CD4-positive, alpha-beta memory T cell (primary cell): ENCODE data around the gene KIF14. TPM values are rescaled to one million over a fixed set of nuclear protein-coding genes. Genes with fewer than 3 reads are reported as not detected.

Experiments
- CTCF ChIA-PET: fragments of 350-600 bp; sonication (Branson Sonifier 250); formaldehyde crosslinking; loops from one replicate; lab custom pipeline; 2021; ENCODE audit warnings: inconsistent platforms; ENCODE audit not compliant: partially characterized antibody; lab: Charles Lee
- POLR2A ChIA-PET: fragments of 350-600 bp; sonication (Branson Sonifier 250); formaldehyde crosslinking; loops from one replicate; lab custom pipeline; 2021; ENCODE audit not compliant: partially characterized antibody; lab: Charles Lee
- DNase-seq, 5 donors: peaks; one replicate each; pipeline versions ENCODE4 v3.0.0 to v3.0.0-alpha.2; 2020 to 2022; ENCODE audit warnings: mixed read lengths in 1 of 5
- H3K27ac ChIP-seq: one replicate; pipeline ENCODE4 v1.7.0; 2013; ENCODE audit warnings: low read depth, low read length
- H3K27me3 ChIP-seq: 2 replicates; pipeline ENCODE4 v1.7.0; 2013; ENCODE audit warnings: mild to moderate bottlenecking, low read length, moderate library complexity; ENCODE audit not compliant: insufficient read depth
- H3K36me3 ChIP-seq: 2 replicates; pipeline ENCODE4 v1.7.0; 2013; ENCODE audit warnings: mild to moderate bottlenecking, low read length, moderate library complexity; ENCODE audit not compliant: insufficient read depth
- H3K4me1 ChIP-seq: 2 replicates; pipeline ENCODE4 v1.7.0; 2013; ENCODE audit warnings: mild to moderate bottlenecking, low read length, moderate library complexity; ENCODE audit not compliant: insufficient read depth
- H3K4me3 ChIP-seq, 2 donors: one replicate each; pipeline ENCODE4 v1.7.0; 2013; ENCODE audit warnings: low read length in 2 of 2, mild to moderate bottlenecking in 1 of 2
- H3K9me3 ChIP-seq, 2 donors: one replicate each; pipeline ENCODE4 v1.7.0; 2013; ENCODE audit warnings: low read length in 2 of 2, control low read depth in 1 of 2; ENCODE audit not compliant: control insufficient read depth in 1 of 2
- H3K27ac Mint-ChIP-seq, 7 donors: one replicate each; pipeline ENCODE4 v1.8.0; 2020 to 2021; ENCODE audit warnings: mixed read lengths in 7 of 7, mild to moderate bottlenecking in 6 of 7, inconsistent platforms in 3 of 7, moderate library complexity in 3 of 7
- H3K27me3 Mint-ChIP-seq, 2 donors: one replicate each; pipeline ENCODE4 v1.8.0; 2020 to 2021; ENCODE audit warnings: mixed read lengths in 2 of 2
- H3K36me3 Mint-ChIP-seq, 2 donors: one replicate each; pipeline ENCODE4 v1.8.0; 2020 to 2021; ENCODE audit warnings: mixed read lengths in 2 of 2, inconsistent platforms in 1 of 2, mild to moderate bottlenecking in 1 of 2
- H3K4me1 Mint-ChIP-seq, 4 donors: one replicate each; pipeline ENCODE4 v1.8.0; 2020 to 2021; ENCODE audit warnings: mixed read lengths in 4 of 4, mild to moderate bottlenecking in 1 of 4
- H3K4me3 Mint-ChIP-seq, 8 donors: one replicate each; pipeline ENCODE4 v1.8.0; 2020 to 2021; ENCODE audit warnings: mixed read lengths in 8 of 8, mild to moderate bottlenecking in 7 of 8, moderate library complexity in 6 of 8, inconsistent platforms in 3 of 8
- H3K9me3 Mint-ChIP-seq, 8 donors: one replicate each; pipeline ENCODE4 v1.8.0; 2020 to 2021; ENCODE audit warnings: mixed read lengths in 8 of 8, mild to moderate bottlenecking in 5 of 8, inconsistent platforms in 3 of 8, moderate library complexity in 1 of 8
- intact Hi-C: fragments of 100-400 bp; cut with micrococcal nuclease; formaldehyde crosslinking; loops from one replicate; pipeline ENCODE4 v1.15.1; 2023
- polyA plus RNA-seq, 2 donors: library from polyadenylated mRNA; unstranded; fragments of 300-500 nt; fragmentation: Illumina TruSeq; gene quantifications; one replicate each; pipeline ENCODE4 v1.2.3, GENCODE V29; 2021
- total RNA-seq, 2 experiments: library from RNA; stranded (reverse); gene quantifications; one replicate each; pipeline ENCODE4 v1.2.3, GENCODE V29; 2021

Gene KIF14
- total and polyA plus RNA-seq, 4 experiments from 2014 or later = 0.06 TPM; not detected in 3

DNA sequence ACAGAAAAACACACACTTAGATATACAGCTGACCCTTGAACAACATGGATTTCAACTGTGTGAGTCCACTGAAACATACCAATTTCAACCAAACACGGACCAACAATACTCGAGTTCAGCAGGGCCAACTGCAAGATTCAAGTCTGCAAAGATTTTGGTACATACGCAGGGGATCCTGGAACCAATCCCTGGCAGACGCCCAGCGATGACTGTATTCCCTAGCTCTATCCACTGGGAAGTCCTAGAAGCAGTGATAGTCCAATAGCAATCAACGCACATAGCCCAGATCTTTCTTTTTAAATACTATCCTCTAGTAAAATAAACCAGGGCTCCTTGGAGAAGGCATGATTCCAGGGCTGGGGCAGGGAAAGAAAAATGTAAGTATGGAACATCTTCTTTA is 40.2 kb upstream of the KIF14 start:
- peaks cover 67 to 85% of the 10 kb centered on the region in 2 donors for H3K36me3 Mint-ChIP-seq
- peaks cover 22 to 48% (median 41%) of the 10 kb centered on the region in 4 donors for H3K4me1 Mint-ChIP-seq
- intact Hi-C loops = no loop called here
- H3K9me3 Mint-ChIP-seq = no peaks in the 10 kb centered on the region
- no peaks in the 10 kb centered on the region for H3K9me3 ChIP-seq
- no peaks in the 10 kb centered on the region for H3K27me3 ChIP-seq
- H3K4me1 ChIP-seq = peaks cover 27% of the 10 kb centered on the region
- ChIA-PET CTCF (no interaction called here), POLR2A (interaction anchor here (0.6 kb wide), 1 partner anchor 202 kb away, joined by 3 read pairs; no protein-coding TSS in a partner anchor)
- no peak for DNase-seq
- no peak overlapping the region for H3K27ac ChIP-seq
- peak overlapping the region in 2 of 7 donors; percentile 11 to 19 for H3K27ac Mint-ChIP-seq
- H3K4me3 Mint-ChIP-seq = no peak overlapping the region
- H3K4me3 ChIP-seq = no peak overlapping the region
- no peaks in the 10 kb centered on the region for H3K27me3 Mint-ChIP-seq
- peaks cover 36% of the 10 kb centered on the region for H3K36me3 ChIP-seq

DNA sequence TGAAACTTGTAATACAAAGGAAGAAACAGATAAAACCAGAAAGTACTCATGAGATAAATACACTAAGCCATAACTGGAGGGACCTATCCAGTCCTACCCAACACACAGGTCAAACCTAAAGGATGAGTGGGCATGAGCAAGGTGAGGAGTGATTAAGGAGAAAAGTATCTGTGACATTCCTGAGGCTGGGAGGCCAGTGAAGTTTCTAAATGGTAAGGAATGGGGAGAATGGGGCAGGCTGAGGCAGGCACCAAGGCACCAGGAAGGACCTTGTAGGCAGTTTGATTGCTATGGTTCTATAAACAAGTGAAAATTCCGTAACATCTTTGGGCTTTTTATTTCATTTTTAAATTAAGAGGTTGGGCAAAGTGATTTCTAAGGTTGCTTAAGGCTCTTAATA is 38.7 kb upstream of the KIF14 start:
- peaks cover 19 to 45% (median 40%) of the 10 kb centered on the region in 4 donors for H3K4me1 Mint-ChIP-seq
- no peak overlapping the region for H3K27ac ChIP-seq
- peaks cover 18% of the 10 kb centered on the region for H3K4me1 ChIP-seq
- CTCF ChIA-PET = interaction anchor here (1.8 kb wide), 1 partner anchor 37 kb away, joined by 3 read pairs; no protein-coding TSS in a partner anchor
- no peak overlapping the region for H3K4me3 Mint-ChIP-seq
- intact Hi-C loops = no loop called here
- no peak overlapping the region for H3K4me3 ChIP-seq
- no peaks in the 10 kb centered on the region for H3K9me3 Mint-ChIP-seq
- no peaks in the 10 kb centered on the region for H3K27me3 ChIP-seq
- H3K36me3 Mint-ChIP-seq = peaks cover 67 to 86% of the 10 kb centered on the region in 2 donors
- H3K27ac Mint-ChIP-seq = peak overlapping the region in 3 of 7 donors; percentile 8 to 69 (median 39)
- no peak for DNase-seq
- H3K9me3 ChIP-seq = no peaks in the 10 kb centered on the region
- H3K27me3 Mint-ChIP-seq = no peaks in the 10 kb centered on the region
- POLR2A ChIA-PET = interaction anchor here (1.1 kb wide), 1 partner anchor 10 kb away, joined by 4 read pairs; the partner anchor contains the start of gene DDX59
- peaks cover 36% of the 10 kb centered on the region for H3K36me3 ChIP-seq

DNA sequence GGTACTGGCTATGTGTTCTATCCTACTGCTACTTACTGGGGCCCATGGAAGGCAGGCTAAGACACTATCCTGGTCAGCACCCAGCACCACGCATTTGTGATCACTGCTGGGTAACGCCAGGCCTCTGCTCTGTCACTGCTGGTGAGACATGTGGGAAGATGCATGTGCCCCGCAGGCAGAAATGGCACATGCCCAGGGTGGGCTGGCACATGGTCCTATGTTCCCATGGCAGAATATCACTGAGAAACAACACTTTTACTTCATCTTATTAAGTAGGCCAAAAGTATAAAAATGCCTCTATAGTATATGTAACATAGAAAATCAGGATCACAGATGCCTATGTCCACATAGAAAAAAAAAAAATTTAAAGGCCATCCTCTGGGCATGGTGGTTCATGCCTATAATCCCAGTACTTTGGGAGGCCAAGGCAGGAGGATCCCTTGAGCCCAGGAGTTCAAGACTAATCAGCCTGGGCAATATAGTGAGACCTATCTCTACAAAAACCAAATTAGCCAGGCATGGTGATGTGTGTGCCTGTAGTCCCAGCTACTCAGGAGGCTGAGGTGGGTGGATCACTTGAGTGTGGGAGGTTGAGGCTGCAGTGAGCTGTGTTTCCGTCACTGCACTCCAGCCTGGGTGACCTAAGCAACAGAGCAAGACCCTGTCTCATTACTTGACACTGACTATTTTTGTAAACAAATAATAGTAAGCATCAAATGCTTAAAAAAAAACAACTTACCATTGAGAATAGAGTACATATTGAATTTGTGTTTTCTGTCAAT is 37.7 kb upstream of the KIF14 start:
- peaks cover 68 to 83% of the 10 kb centered on the region in 2 donors for H3K36me3 Mint-ChIP-seq
- intact Hi-C loops = no loop called here
- CTCF ChIA-PET = interaction anchor here (0.7 to 1.8 kb wide), 2 partner anchors 18 to 36 kb away, joined by 3 to 4 read pairs; no protein-coding TSS in a partner anchor

DNA sequence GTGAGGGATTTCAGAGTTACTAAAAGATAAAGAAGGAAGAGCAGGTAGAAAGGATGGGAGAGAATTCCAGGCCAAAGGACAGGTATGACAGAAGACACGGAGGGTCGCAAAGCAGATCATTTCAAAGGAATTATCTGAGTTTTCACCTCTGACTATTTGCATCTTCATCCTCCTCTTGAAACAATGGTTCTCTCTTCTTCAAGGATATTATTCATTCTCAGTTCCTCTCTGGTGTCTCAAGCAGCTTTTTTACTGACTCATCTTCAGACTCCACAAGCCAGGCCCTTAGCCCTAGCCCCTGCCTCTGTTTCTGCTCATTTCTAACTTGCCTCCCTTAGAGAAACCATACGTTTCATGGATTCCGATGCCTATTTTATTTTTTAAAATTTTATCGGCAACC is 34.1 kb upstream of the KIF14 start:
- Histone ChIP-seq H3K27me3 (no peaks in the 10 kb centered on the region), H3K9me3 (no peaks in the 10 kb centered on the region), H3K36me3 (peaks cover 15% of the 10 kb centered on the region), H3K4me3 (no peak overlapping the region), H3K4me1 (peaks cover 10% of the 10 kb centered on the region), H3K27ac (no peak overlapping the region)
- Mint-ChIP-seq H3K4me3 (no peak overlapping the region), H3K27me3 (no peaks in the 10 kb centered on the region), H3K27ac (peak overlapping the region in 3 of 7 donors; percentile 15 to 61 (median 43)), H3K4me1 (peaks cover 16 to 27% (median 26%) of the 10 kb centered on the region in 4 donors), H3K36me3 (peaks cover 49 to 61% of the 10 kb centered on the region in 2 donors), H3K9me3 (no peaks in the 10 kb centered on the region)
- CTCF ChIA-PET = no interaction called here
- no peak for DNase-seq
- POLR2A ChIA-PET = no interaction called here
- intact Hi-C loops = no loop called here

More for the DNA sequence above, 37.7 kb upstream of the KIF14 start:
- Mint-ChIP-seq H3K4me1 (peaks cover 21 to 45% (median 38%) of the 10 kb centered on the region in 4 donors), H3K27ac (peak overlapping the region in 3 of 7 donors; percentile 36 to 67 (median 36)), H3K27me3 (no peaks in the 10 kb centered on the region), H3K4me3 (no peak overlapping the region), H3K9me3 (no peaks in the 10 kb centered on the region)
- H3K9me3 ChIP-seq = no peaks in the 10 kb centered on the region
- no peak for DNase-seq
- POLR2A ChIA-PET = no interaction called here
- peaks cover 32% of the 10 kb centered on the region for H3K36me3 ChIP-seq
- H3K27me3 ChIP-seq = no peaks in the 10 kb centered on the region
- no peak overlapping the region for H3K4me3 ChIP-seq
- H3K4me1 ChIP-seq = peaks cover 15% of the 10 kb centered on the region
- no peak overlapping the region for H3K27ac ChIP-seq

DNA sequence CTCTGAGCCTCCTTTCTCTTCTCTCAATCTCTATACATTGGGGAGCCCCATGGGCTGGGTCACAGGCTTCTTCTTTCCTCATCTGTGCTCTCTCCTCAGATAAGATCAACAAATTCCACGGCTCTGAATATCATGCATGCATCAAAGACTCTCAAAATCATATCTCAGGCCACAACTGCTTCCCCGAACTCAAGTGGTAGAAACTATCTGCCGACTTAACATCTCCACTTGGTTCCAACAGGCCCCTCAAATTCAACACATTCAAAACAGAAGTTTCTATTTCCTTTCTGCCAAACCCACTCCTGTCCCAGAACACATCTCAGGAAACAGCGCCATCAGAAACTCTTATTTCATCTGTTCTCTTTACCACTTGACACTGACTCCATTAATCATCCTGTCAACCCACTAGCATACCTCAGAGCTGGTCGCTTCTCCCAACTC is 32.5 kb upstream of the KIF14 start:
- ChIA-PET CTCF (interaction anchor here (0.7 kb wide), 1 partner anchor 23 kb away, joined by 3 read pairs; no protein-coding TSS in a partner anchor), POLR2A (interaction anchor here (0.8 kb wide), 1 partner anchor 16 kb away, joined by 3 read pairs; the partner anchor contains the start of gene DDX59)
- Histone ChIP-seq H3K4me3 (no peak overlapping the region), H3K4me1 (peaks cover 10% of the 10 kb centered on the region), H3K27me3 (no peaks in the 10 kb centered on the region), H3K36me3 (peaks cover 12% of the 10 kb centered on the region), H3K9me3 (no peaks in the 10 kb centered on the region), H3K27ac (no peak overlapping the region)
- intact Hi-C loops = no loop called here
- Mint-ChIP-seq H3K9me3 (no peaks in the 10 kb centered on the region), H3K4me3 (peak overlapping the region in 1 of 8 donors; percentile 21), H3K27me3 (no peaks in the 10 kb centered on the region), H3K27ac (peak overlapping the region in 6 of 7 donors; percentile 13 to 90 (median 78)), H3K36me3 (peaks cover 46 to 54% of the 10 kb centered on the region in 2 donors), H3K4me1 (peaks cover 16 to 27% (median 23%) of the 10 kb centered on the region in 4 donors)
- no peak for DNase-seq

DNA sequence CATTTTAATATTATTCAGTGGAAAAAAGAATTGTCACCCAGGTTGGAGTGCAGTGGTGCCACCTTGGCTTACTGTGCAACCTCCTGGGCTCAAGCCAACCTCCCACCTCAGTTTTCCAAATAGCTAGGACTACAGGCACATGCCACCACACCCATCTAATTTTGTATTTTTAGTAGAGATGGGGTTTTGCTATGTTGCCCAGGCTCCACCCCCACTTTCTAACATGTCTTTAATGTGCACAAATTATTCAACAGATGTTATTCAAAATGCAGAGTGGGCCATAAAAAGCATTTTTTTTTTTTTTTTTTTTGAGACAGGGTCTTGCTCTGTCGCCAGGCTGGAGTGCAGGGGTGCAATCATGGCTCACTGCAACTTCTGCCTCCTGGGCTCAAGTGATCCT is 31.8 kb upstream of the KIF14 start:
- Histone ChIP-seq H3K27me3 (no peaks in the 10 kb centered on the region), H3K4me1 (peaks cover 10% of the 10 kb centered on the region), H3K4me3 (no peak overlapping the region), H3K9me3 (no peaks in the 10 kb centered on the region), H3K27ac (no peak overlapping the region), H3K36me3 (peaks cover 11% of the 10 kb centered on the region)
- Mint-ChIP-seq H3K4me1 (peaks cover 16 to 27% (median 21%) of the 10 kb centered on the region in 4 donors), H3K27me3 (no peaks in the 10 kb centered on the region), H3K27ac (no peak overlapping the region), H3K36me3 (peaks cover 43 to 50% of the 10 kb centered on the region in 2 donors), H3K9me3 (no peaks in the 10 kb centered on the region), H3K4me3 (no peak overlapping the region)
- POLR2A ChIA-PET = interaction anchor here (0.8 kb wide), 1 partner anchor 17 kb away, joined by 3 read pairs; the partner anchor contains the start of gene DDX59
- no peak for DNase-seq
- intact Hi-C loops = no loop called here
- CTCF ChIA-PET = interaction anchor here (0.7 kb wide), 1 partner anchor 23 kb away, joined by 3 read pairs; no protein-coding TSS in a partner anchor

DNA sequence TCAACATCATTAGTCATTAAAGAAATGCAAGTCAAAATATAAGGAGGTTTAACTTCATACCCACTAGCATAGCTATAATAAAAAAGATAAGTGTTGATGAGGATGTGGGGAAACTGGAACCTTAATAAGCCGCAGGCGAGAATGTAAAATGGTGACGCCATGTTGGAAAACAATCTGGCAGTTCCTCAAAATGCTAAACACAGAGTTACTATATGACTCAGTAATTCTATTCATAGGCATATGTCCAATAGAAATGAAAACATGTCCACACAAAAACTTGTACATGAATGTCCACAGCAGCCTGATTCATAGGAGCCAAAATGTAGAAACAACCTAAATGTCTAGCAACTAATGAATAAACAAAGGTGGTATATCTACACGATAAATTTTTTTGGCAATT is 26.0 kb upstream of the KIF14 start:
- H3K27ac ChIP-seq = no peak overlapping the region
- no peaks in the 10 kb centered on the region for H3K27me3 ChIP-seq
- H3K9me3 ChIP-seq = no peaks in the 10 kb centered on the region
- H3K36me3 ChIP-seq = peaks cover 11% of the 10 kb centered on the region
- POLR2A ChIA-PET = no interaction called here
- H3K36me3 Mint-ChIP-seq = peaks cover 30 to 39% of the 10 kb centered on the region in 2 donors
- no peaks in the 10 kb centered on the region for H3K4me1 ChIP-seq
- DNase-seq = no peak
- no peak overlapping the region for H3K4me3 Mint-ChIP-seq
- H3K4me3 ChIP-seq = no peak overlapping the region
- CTCF ChIA-PET = no interaction called here
- H3K9me3 Mint-ChIP-seq = no peaks in the 10 kb centered on the region
- no peak overlapping the region for H3K27ac Mint-ChIP-seq
- H3K27me3 Mint-ChIP-seq = no peaks in the 10 kb centered on the region
- peaks cover 0 to 2% (median 0%) of the 10 kb centered on the region in 4 donors for H3K4me1 Mint-ChIP-seq
- intact Hi-C loops = no loop called here
